Activated CD8-positive, alpha-beta memory T cell treated with anti-CD3 and anti-CD28 coated beads, Interleukin-2, amount 50 U/mL, for 1 hour (primary cell): ENCODE results near the gene C1QTNF6.

Experiments
- DNase-seq: peaks from one replicate; pipeline ENCODE4 v3.0.0-alpha.2; 2020; ENCODE audit errors: extremely low read depth

The C1QTNF6 gene

GRCh38 chr22:37190262-37190780, 2.3 kb upstream of the C1QTNF6 start:
- DNase-seq: no peak

DNA sequence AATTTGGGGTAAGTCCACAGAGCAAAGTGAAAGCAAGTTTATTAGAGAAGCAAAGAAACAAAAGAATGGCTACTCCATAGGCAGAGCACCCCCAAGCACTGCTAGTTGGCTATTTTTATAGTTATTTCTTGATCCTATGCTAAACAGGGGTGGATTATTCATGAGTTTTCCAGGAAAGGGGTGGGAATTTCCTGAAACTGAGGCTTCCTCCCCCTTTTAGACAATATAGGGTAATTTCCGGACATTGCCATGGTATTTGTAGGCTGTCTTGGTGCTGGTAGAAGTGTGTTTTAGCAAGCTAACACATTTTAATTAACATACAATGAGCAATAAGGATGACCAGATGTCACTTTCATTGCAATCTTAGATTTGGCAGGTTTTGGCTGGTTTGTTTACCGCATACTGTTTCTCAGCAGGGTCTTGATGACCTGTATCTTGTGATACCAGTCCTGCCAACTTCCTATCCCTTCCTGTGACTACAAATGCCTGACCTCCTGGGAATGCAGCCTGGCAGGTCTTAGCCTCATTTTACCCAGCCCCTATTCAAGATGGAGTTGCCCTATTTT, 937 bp upstream of the C1QTNF6 start:
- no peak for DNase-seq

DNA sequence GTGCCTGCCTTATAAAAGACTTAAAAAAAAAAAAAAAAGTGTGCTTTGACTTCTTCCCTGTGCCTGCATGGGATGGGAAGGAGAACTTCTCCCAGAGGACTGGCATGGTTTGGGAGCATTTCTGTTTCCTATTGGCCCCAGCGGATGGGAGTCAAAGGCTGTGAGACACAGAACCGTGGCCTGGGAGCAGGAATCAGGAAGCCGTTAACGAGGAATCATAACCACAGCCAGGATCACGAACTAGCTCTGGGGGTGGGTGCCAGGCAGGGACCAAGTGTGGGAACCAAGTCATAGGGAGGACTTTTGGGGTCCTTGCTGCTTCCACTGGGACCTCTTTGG, 526 bp downstream of the C1QTNF6 start:
- no peak for DNase-seq

DNA sequence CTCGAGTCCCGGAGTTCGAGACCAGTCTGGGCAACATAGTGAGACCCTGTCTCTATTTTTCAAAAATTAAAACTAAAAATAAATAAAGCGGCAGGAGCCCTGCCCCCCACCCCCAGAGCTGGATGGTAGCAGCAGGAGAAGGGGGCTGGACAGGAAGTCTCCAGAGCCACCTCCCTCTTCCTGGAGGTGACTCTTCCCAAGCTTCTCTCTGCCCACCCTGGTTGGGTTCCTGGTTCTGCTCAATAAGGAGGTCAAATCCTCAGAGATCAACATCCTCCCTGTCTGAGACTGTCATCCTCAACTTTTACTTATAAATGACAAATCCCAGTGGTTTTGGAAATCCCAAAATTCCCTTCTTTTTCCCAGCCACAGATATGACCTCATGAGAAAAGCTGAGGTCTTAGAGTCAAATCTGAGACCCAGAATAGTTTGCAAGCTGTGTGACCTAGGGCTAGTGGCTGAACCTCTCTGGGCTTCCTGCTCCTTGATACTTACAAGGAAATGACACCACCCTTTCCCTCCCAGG, 987 bp downstream of the C1QTNF6 start:
- no peak for DNase-seq

- DNase-seq: peak; percentile 19
Observed at GRCh38 chr22:37186228-37186996, 1.6 kb downstream of the C1QTNF6 start.

GRCh38 chr22:37185646-37186227, 2.3 kb downstream of the C1QTNF6 start:
- no peak for DNase-seq

- DNase-seq: no peak
Observed at GRCh38 chr22:37184816-37185541, 3.1 kb downstream of the C1QTNF6 start.

GRCh38 chr22:37184380-37184755, 3.7 kb downstream of the C1QTNF6 start:
- no peak for DNase-seq

- DNase-seq: no peak
Observed at GRCh38 chr22:37183432-37184379, 4.3 kb downstream of the C1QTNF6 start.

DNA sequence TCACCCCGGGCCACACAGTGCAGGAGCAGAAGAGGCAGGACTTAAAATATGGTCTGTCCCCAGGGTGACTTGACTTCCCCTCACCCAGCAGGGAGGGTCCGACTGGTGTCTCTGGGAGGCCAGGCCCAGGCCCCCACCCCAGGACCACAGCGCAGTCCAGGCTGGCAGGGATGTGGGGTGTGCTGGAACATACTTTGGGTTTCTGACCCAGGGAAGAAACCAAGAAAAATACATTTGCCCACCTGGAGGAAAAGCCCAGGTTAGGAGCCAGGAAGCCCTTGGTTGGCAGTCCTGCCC, 5.2 kb downstream of the C1QTNF6 start:
- no peak for DNase-seq

- DNase-seq: no peak
Observed at GRCh38 chr22:37182101-37182948, 5.7 kb downstream of the C1QTNF6 start.

GRCh38 chr22:37181681-37182080, 6.4 kb downstream of the C1QTNF6 start:
- DNase-seq: no peak

DNA sequence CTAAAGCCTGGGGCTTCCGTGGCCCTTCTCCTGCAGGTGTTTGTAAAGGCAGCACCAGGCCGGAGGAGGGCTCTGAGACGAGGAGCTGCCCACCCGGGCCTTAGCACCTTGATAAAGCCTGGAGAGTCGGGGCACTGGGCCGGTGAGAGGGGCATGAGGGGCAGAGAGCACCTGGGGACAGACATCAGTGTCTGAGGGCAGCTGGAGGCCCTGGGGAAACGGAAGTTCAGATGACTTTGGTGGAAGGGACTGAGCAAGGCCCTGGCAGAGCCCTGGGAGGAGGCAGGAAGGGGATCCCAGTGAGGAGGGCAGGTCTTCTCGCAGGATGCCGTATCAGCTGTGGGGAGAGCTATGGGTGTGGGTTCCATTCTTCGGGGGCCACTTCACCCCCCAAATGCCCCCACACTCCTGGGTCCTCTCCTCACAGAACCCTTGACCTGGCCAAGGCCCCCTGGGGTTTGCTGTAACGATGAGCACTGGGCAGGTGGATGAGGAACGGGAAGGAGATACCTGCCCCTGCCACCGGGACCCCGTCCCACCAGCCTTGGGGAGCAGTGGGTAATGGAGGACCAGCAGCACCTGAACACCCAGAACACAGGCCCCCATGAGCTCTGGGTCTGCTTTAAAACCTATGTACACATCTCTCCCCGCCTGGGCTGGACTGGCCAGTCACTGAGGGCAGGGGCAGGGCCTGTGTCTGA, 7.4 kb downstream of the C1QTNF6 start:
- DNase-seq: no peak

DNA sequence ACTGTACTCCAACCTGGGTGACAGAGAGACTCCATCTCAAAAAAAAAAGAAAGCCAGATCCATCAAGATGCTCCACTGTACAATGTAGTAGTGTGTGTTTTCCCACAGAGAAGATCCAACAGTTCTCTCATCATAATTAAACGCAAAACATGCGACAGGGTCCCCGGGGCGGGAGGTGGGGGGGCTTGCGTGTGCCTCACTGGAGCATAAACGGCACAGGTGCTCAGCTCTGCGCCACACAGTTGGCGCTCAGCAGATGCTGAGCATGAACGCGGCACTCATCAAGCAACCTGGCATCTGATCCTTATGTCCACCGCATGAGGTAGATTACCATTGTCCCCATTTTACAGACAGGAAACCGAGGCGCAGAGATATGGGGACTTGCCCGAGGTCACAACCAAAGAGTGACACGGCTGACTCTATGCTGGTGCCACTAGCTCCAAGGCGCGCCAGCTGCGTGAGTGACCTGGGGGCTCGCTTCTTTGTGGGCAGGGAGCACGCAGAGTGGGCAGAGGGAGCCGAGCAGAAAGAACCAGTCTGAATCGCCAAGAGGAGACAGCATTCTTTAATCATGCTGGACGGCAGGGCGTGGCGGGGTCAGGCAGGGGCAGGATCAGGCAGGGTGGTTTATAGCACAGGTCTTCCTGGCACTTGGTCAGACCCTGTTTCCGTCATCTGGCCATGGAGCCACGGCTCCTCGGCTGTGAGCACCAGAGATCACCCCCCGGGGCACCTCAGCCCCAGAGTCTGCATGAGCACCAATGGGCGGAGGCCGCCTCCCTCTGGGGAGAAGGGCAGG, 8.2 kb downstream of the C1QTNF6 start:
- no peak for DNase-seq

DNA sequence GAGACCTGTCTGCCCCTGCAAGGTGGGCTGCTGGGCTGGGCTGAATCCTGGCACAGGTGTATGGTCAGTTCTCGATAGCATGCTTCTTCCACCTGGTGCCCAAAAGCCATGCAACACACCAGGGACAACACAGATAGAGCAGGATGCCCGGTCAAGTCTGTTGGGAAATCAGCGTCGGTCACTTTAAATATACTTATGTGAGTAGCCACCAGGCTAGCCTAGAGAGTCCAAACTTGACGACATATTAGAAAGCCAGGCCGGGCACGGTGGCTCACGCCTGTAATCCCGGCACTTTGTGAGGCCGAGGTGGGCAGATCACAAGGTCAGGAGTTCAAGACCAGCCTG, 8.9 kb downstream of the C1QTNF6 start:
- DNase-seq: no peak

GRCh38 chr22:37178350-37179125, 9.5 kb downstream of the C1QTNF6 start:
- no peak for DNase-seq

DNA sequence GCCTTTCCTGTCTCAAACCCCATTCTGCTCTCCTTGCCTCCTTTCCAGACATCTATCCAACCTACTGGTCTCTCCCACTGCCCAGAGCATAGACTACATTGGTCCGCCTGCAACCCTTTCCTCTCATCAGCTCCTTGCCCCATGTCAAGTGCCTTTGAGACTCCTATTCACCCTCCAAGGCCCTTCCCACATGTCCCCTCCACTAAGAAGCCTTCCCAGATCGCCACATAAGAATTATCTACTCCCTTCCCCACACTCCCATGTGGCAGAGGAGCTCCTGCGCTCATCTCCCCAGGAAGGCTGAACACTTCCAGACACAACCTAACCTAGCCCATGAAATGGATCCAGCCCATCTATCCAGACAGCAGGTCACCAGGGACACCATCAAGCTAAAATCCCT, 10.3 kb downstream of the C1QTNF6 start:
- no peak for DNase-seq

- no peak for DNase-seq
Observed at GRCh38 chr22:37177221-37177620, 10.8 kb downstream of the C1QTNF6 start.
